GM19372 (cell line): Measurements from ENCODE around the gene CRACR2A.

Source experiments
- ATAC-seq: cut with Tn5 transposase; IDR thresholded peaks from one replicate; pipeline ENCODE4 v1.9.1; 2021; ENCODE audit warnings: mild to moderate bottlenecking, low read depth, moderate library complexity; ENCODE audit not compliant: unreplicated experiment

CRACR2A gene

GRCh38 chr12:3752741-3753486 lies at the start of gene CRACR2A:
CRACR2A (minus strand) TSS chr12:3753109; CDS start chr12:3696999, 56,110 bp downstream.
- peak; percentile 83 for ATAC-seq

GRCh38 chr12:3797531-3798048 lies 44.7 kb upstream of the CRACR2A start:
- ATAC-seq = no peak

- no peak for ATAC-seq
These were observed 42.7 kb upstream of the CRACR2A start for GRCh38 chr12:3795492-3796133.

- no peak for ATAC-seq
These were observed 42.2 kb upstream of the CRACR2A start for GRCh38 chr12:3795066-3795465.

- no peak for ATAC-seq
These were observed 39.8 kb upstream of the CRACR2A start for GRCh38 chr12:3792623-3793288.

- ATAC-seq = no peak
These were observed 38.5 kb upstream of the CRACR2A start for GRCh38 chr12:3791256-3791874.

GRCh38 chr12:3790642-3791041 lies 37.7 kb upstream of the CRACR2A start:
- ATAC-seq = no peak

- no peak for ATAC-seq
These were observed 36.9 kb upstream of the CRACR2A start for GRCh38 chr12:3789838-3790237.

- ATAC-seq = no peak
These were observed 24.4 kb upstream of the CRACR2A start for GRCh38 chr12:3777206-3777809.

- no peak for ATAC-seq
These were observed 22.6 kb upstream of the CRACR2A start for GRCh38 chr12:3775385-3776035.

- no peak for ATAC-seq
These were observed 19.5 kb upstream of the CRACR2A start for GRCh38 chr12:3772380-3772779.

GRCh38 chr12:3771853-3772252 lies 18.9 kb upstream of the CRACR2A start:
- no peak for ATAC-seq

GRCh38 chr12:3770891-3771290 lies 18.0 kb upstream of the CRACR2A start:
- no peak for ATAC-seq

GRCh38 chr12:3768911-3769447 lies 16.1 kb upstream of the CRACR2A start:
- ATAC-seq = no peak

GRCh38 chr12:3761116-3761735 lies 8.3 kb upstream of the CRACR2A start:
- ATAC-seq = no peak

GRCh38 chr12:3759878-3760277 lies 7.0 kb upstream of the CRACR2A start:
- no peak for ATAC-seq

GRCh38 chr12:3757261-3757660 lies 4.4 kb upstream of the CRACR2A start:
- ATAC-seq = no peak

GRCh38 chr12:3755898-3756297 lies 3.0 kb upstream of the CRACR2A start:
- no peak for ATAC-seq

- ATAC-seq = no peak
These were observed 805 bp upstream of the CRACR2A start for GRCh38 chr12:3753544-3754284.
